ENCODE results near the gene ACAA1. TPM values are rescaled to one million over a fixed set of nuclear protein-coding genes. Genes with fewer than 3 reads are reported as not detected.

ACAA1 gene
- total RNA-seq, 1 donor from 2014 or later = 81.7 TPM

- TF ChIP-seq CTCF (IDR thresholded peaks at IDR 0.05) = no peak
- DNase-seq (peak; percentile 54), ATAC-seq (no peak)
- no peaks in the 10 kb centered on the region for H3K36me3 ChIP-seq
- intact Hi-C loops (cut with DNase I) = no loop called here
- H3K9me3 ChIP-seq = no peaks in the 10 kb centered on the region
- H3K4me3 ChIP-seq = no peak overlapping the region
- H3K4me1 ChIP-seq = peaks cover under 1% of the 10 kb centered on the region
- no peaks in the 10 kb centered on the region for H3K27me3 ChIP-seq
- no peak overlapping the region for H3K27ac ChIP-seq
Measured at GRCh38 chr3:38097446-38098375, 39.2 kb downstream of the ACAA1 start.

GRCh38 chr3:38095669-38096483 is 41.1 kb downstream of the ACAA1 start:
- ATAC-seq (peak; percentile 64), DNase-seq (peak; percentile 52)
- intact Hi-C loops (cut with DNase I) = no loop called here

DNA sequence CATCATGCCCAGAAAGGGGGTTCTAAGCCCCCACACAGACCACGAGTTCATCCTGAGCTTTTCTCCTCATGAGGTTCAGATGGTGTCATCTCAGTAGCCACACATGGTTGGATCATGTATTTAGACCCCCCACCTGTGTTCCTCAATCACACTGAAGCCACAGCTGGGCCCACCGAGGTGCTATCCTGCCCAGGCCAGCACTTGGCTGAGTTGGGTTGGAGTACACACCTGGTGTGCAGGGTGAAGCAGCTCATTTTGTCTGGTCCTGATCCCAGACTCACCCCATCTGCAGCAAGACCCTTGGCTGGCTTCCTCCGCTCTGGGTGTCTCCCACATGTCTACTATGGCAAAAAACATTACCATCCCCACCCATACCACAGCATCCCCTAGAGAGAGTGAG is 41.9 kb downstream of the ACAA1 start:
- H3K4me3 ChIP-seq = no peak overlapping the region
- no peaks in the 10 kb centered on the region for H3K4me1 ChIP-seq
- H3K36me3 ChIP-seq = no peaks in the 10 kb centered on the region
- H3K27ac ChIP-seq = no peak overlapping the region
- H3K27me3 ChIP-seq = no peaks in the 10 kb centered on the region
- DNase-seq = no peak
- no peak for ATAC-seq
- H3K9me3 ChIP-seq = no peaks in the 10 kb centered on the region
- TF ChIP-seq CTCF (IDR thresholded peaks at IDR 0.05) = no peak
- intact Hi-C loops (cut with DNase I) = no loop called here

More at GRCh38 chr3:38095669-38096483, 41.1 kb downstream of the ACAA1 start:
- Histone ChIP-seq H3K27me3 (no peaks in the 10 kb centered on the region), H3K4me3 (no peak overlapping the region), H3K27ac (no peak overlapping the region), H3K36me3 (no peaks in the 10 kb centered on the region), H3K9me3 (no peaks in the 10 kb centered on the region), H3K4me1 (no peaks in the 10 kb centered on the region)
- TF ChIP-seq CTCF (IDR thresholded peaks at IDR 0.05) = no peak

- intact Hi-C loops (cut with DNase I) = no loop called here
- Histone ChIP-seq H3K27me3 (no peaks in the 10 kb centered on the region), H3K4me3 (no peak overlapping the region), H3K27ac (no peak overlapping the region), H3K36me3 (no peaks in the 10 kb centered on the region), H3K9me3 (no peaks in the 10 kb centered on the region), H3K4me1 (no peaks in the 10 kb centered on the region)
- DNase-seq (no peak), ATAC-seq (no peak)
- no peak for TF ChIP-seq CTCF (IDR thresholded peaks at IDR 0.05)
Measured at GRCh38 chr3:38090453-38090852, 46.5 kb downstream of the ACAA1 start.

- Histone ChIP-seq H3K9me3 (no peaks in the 10 kb centered on the region), H3K36me3 (no peaks in the 10 kb centered on the region), H3K4me1 (no peaks in the 10 kb centered on the region), H3K27ac (no peak overlapping the region), H3K27me3 (no peaks in the 10 kb centered on the region), H3K4me3 (no peak overlapping the region)
- DNase-seq (no peak), ATAC-seq (no peak)
- intact Hi-C loops (cut with DNase I) = no loop called here
- TF ChIP-seq CTCF (IDR thresholded peaks at IDR 0.05) = no peak
Measured at GRCh38 chr3:38089163-38089562, 47.8 kb downstream of the ACAA1 start.
